K562 (cell line): ENCODE measurements around the gene PSMD13. TPM values are rescaled to one million over a fixed set of nuclear protein-coding genes. Genes with fewer than 3 reads are reported as not detected.

ENCODE experiments used
- PHF21A ChIP-seq: fragments of 450-650 bp; IDR thresholded peaks from 2 replicates; pipeline ENCODE4 v1.6.1; 2017; ENCODE audit warnings: low read depth, borderline replicate concordance
- PKNOX1 ChIP-seq: fragments of 450-650 bp; IDR thresholded peaks from 2 replicates; pipeline ENCODE4 v1.6.1; 2016
- PREB ChIP-seq: sonication (generic); formaldehyde crosslinking; IDR thresholded peaks from 2 replicates; pipeline ENCODE4 v1.8.1; 2023; ENCODE audit warnings: mild to moderate bottlenecking, missing genetic modification reagents
- ZNF507 ChIP-seq: conservative IDR thresholded peaks from 2 replicates; pipeline ENCODE4 v1.6.1; 2017; ENCODE audit warnings: missing genetic modification characterization, missing compliant biosample characterization
- polyA plus RNA-seq, 8 experiments: library from polyadenylated mRNA; depleted of rRNA in 4 of 8; stranded (reverse) in 5 of 8; unstranded in 3 of 8; fragments of >200 nt; fragmentation: Nextera tagmentation in 2 of 8; fragmentation: Illumina TruSeq in 1 of 8; extraction: Ambion mirVana in 2 of 8; extraction: Trizol in 1 of 8; gene quantifications; 2 replicates each; pipeline versions ENCODE4 v1.2.1 to v1.2.3, GENCODE V29; 2011 to 2014; ENCODE audit warnings: inconsistent platforms in 1 of 8, missing spikeins in 1 of 8
- total RNA-seq, 7 experiments: library from RNA; depleted of rRNA in 6 of 7; stranded (reverse); fragments of >200 nt in 6 of 7; fragmentation: Illumina TruSeq in 2 of 7; extraction: Trizol in 2 of 7; gene quantifications; 2 replicates each; pipeline versions ENCODE4 v1.2.1 to v1.2.3, GENCODE V29; 2011 to 2021; ENCODE audit warnings: low replicate concordance in 1 of 7
- TF ChIP-seq, protein P1 (sequence below): sonication (generic); formaldehyde crosslinking; IDR thresholded peaks from 2 replicates; pipeline ENCODE4 v1.9.0; 2022; ENCODE audit warnings: mild to moderate bottlenecking, missing genetic modification reagents
- TF ChIP-seq, protein P2 (sequence below): fragments of 250-450 bp; sonication (Bioruptor Pico); IDR thresholded peaks from 2 replicates; pipeline ENCODE4 v1.4.0; 2020

The PSMD13 gene
- total and polyA plus RNA-seq, 9 of the 15 experiments (the other 6 are each of a cell fraction or from before 2014, with no cell fraction given), result 185 to 383 (median 267) TPM

- TF ChIP-seq, protein P1, sequence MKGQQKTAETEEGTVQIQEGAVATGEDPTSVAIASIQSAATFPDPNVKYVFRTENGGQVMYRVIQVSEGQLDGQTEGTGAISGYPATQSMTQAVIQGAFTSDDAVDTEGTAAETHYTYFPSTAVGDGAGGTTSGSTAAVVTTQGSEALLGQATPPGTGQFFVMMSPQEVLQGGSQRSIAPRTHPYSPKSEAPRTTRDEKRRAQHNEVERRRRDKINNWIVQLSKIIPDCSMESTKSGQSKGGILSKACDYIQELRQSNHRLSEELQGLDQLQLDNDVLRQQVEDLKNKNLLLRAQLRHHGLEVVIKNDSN, result 0 out of 2 replicates have a peak, but pooled peaks have one; percentile 18
- no peak for TF ChIP-seq PHF21A
- 0 out of 2 replicates have a peak, but pooled peaks have one; percentile 25 for TF ChIP-seq PREB (CRISPR knock-in tag)
- no peak for TF ChIP-seq PKNOX1
- TF ChIP-seq ZNF507, result no peak
- TF ChIP-seq, protein P2, sequence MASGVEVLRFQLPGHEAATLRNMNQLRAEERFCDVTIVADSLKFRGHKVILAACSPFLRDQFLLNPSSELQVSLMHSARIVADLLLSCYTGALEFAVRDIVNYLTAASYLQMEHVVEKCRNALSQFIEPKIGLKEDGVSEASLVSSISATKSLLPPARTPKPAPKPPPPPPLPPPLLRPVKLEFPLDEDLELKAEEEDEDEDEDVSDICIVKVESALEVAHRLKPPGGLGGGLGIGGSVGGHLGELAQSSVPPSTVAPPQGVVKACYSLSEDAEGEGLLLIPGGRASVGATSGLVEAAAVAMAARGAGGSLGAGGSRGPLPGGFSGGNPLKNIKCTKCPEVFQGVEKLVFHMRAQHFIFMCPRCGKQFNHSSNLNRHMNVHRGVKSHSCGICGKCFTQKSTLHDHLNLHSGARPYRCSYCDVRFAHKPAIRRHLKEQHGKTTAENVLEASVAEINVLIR, result no peak
Measured at GRCh38 chr11:204587-205109, 32.1 kb upstream of the PSMD13 start (continued).
